H9 (cell line): ENCODE measurements around the gene TEX28. TPM values are rescaled to one million over a fixed set of nuclear protein-coding genes. Genes with fewer than 3 reads are reported as not detected.
"Not testable (repeated sequence)": the region's sequence is repeated elsewhere in the genome, so short reads cannot be mapped to it uniquely, and the experiment has no call there.

Source experiments
- DNase-seq: peaks from one replicate; pipeline ENCODE4 v3.0.0-alpha.2; 2017
- H2AFZ ChIP-seq: one replicate; pipeline ENCODE4 v1.6.1; 2013; ENCODE audit warnings: mild to moderate bottlenecking, low read length, control low read depth, moderate library complexity
- H2AK5ac ChIP-seq: 2 replicates; pipeline ENCODE4 v1.6.1; 2013; ENCODE audit warnings: low read length, control low read depth, mixed read lengths; ENCODE audit not compliant: insufficient read length
- H2BK120ac ChIP-seq: one replicate; pipeline ENCODE4 v1.6.1; 2013; ENCODE audit warnings: low read depth, mild to moderate bottlenecking, low read length, control low read depth, inconsistent platforms; ENCODE audit not compliant: poor library complexity, severe bottlenecking
- H2BK12ac ChIP-seq: 2 replicates; pipeline ENCODE4 v1.6.1; 2013; ENCODE audit warnings: low read length, control low read depth, mixed read lengths, low read depth; ENCODE audit not compliant: insufficient read length
- H2BK15ac ChIP-seq: 2 replicates; pipeline ENCODE4 v1.6.1; 2013; ENCODE audit warnings: low read depth, low read length, control low read depth
- H2BK20ac ChIP-seq: one replicate; pipeline ENCODE4 v1.6.1; 2013; ENCODE audit warnings: low read depth, mild to moderate bottlenecking, low read length, control low read depth, inconsistent platforms; ENCODE audit not compliant: poor library complexity, severe bottlenecking
- H2BK5ac ChIP-seq: 2 replicates; pipeline ENCODE4 v1.6.1; 2013; ENCODE audit warnings: low read length, control low read depth, mixed read lengths; ENCODE audit not compliant: insufficient read length
- H3K14ac ChIP-seq: 2 replicates; pipeline ENCODE4 v1.6.1; 2013; ENCODE audit warnings: low read length, control low read depth; ENCODE audit not compliant: insufficient read depth
- H3K18ac ChIP-seq: 2 replicates; pipeline ENCODE4 v1.6.1; 2013; ENCODE audit warnings: low read depth, mild to moderate bottlenecking, mixed read lengths, low read length, control low read depth; ENCODE audit not compliant: insufficient read length
- H3K23ac ChIP-seq: 2 replicates; pipeline ENCODE4 v1.6.1; 2013; ENCODE audit warnings: low read length, control low read depth, mixed read lengths, low read depth; ENCODE audit not compliant: insufficient read length
- H3K23me2 ChIP-seq: 2 replicates; pipeline ENCODE4 v1.6.1; 2013; ENCODE audit warnings: low read depth, mild to moderate bottlenecking, mixed read lengths, low read length, control low read depth; ENCODE audit not compliant: insufficient read length, poor library complexity, severe bottlenecking
- H3K27ac ChIP-seq: 2 replicates; pipeline ENCODE4 v1.5.1; 2013; ENCODE audit warnings: low read length, control low read depth, mixed read lengths, low read depth; ENCODE audit not compliant: insufficient read length
- H3K27me3 ChIP-seq: 2 replicates; pipeline ENCODE4 v1.6.1; 2013; ENCODE audit warnings: low read length, control low read depth, inconsistent platforms; ENCODE audit not compliant: insufficient read depth
- H3K4ac ChIP-seq: 2 replicates; pipeline ENCODE4 v1.6.1; 2013; ENCODE audit warnings: low read depth, mild to moderate bottlenecking, control low read depth, inconsistent platforms, low read length, moderate library complexity
- H3K4me1 ChIP-seq: 2 replicates; pipeline ENCODE4 v1.6.1; 2013; ENCODE audit warnings: low read length, control low read depth, inconsistent platforms; ENCODE audit not compliant: insufficient read depth
- H3K4me2 ChIP-seq: 2 replicates; pipeline ENCODE4 v1.6.1; 2013; ENCODE audit warnings: low read length, control low read depth, mixed read lengths; ENCODE audit not compliant: insufficient read length, insufficient read depth
- H3K56ac ChIP-seq: 2 replicates; pipeline ENCODE4 v1.6.1; 2013; ENCODE audit warnings: low read depth, mild to moderate bottlenecking, mixed read lengths, low read length, control low read depth; ENCODE audit not compliant: insufficient read length
- H3K79me1 ChIP-seq: 2 replicates; pipeline ENCODE4 v1.6.1; 2013; ENCODE audit warnings: low read depth, mild to moderate bottlenecking, moderate library complexity, low read length, control low read depth, inconsistent platforms; ENCODE audit not compliant: insufficient read depth, poor library complexity, severe bottlenecking
- H3K79me2 ChIP-seq: 2 replicates; pipeline ENCODE4 v1.6.1; 2013; ENCODE audit warnings: low read length, control low read depth, inconsistent platforms; ENCODE audit not compliant: insufficient read depth
- H3K9ac ChIP-seq: 2 replicates; pipeline ENCODE4 v1.6.1; 2013; ENCODE audit warnings: low read length, control low read depth, mixed read lengths; ENCODE audit not compliant: insufficient read length; ENCODE audit errors: extremely low read depth
- H3K9me3 ChIP-seq: one replicate; pipeline ENCODE4 v1.6.1; 2013; ENCODE audit warnings: low read depth, low read length, inconsistent platforms; ENCODE audit not compliant: control insufficient read depth
- H3T11ph ChIP-seq: one replicate; pipeline ENCODE4 v1.6.1; 2013; ENCODE audit warnings: mild to moderate bottlenecking, low read length, control low read depth, inconsistent platforms
- H4K20me1 ChIP-seq: one replicate; pipeline ENCODE4 v1.6.1; 2013; ENCODE audit not compliant: control insufficient read depth, insufficient read length, insufficient read depth
- H4K5ac ChIP-seq: 2 replicates; pipeline ENCODE4 v1.6.1; 2013; ENCODE audit warnings: low read depth, mild to moderate bottlenecking, mixed read lengths, low read length, control low read depth; ENCODE audit not compliant: insufficient read length
- H4K8ac ChIP-seq: replicated peaks from 2 replicates; pipeline ENCODE4 v1.6.1; 2013; ENCODE audit warnings: low read length, control low read depth, mixed read lengths, low read depth; ENCODE audit not compliant: insufficient read length
- H4K91ac ChIP-seq: 2 replicates; pipeline ENCODE4 v1.6.1; 2013; ENCODE audit warnings: low read depth, mild to moderate bottlenecking, moderate library complexity, mixed read lengths, low read length, control low read depth; ENCODE audit not compliant: insufficient read length
- H3K27ac Mint-ChIP-seq, 3 experiments: 2 replicates in 2 of 3; 3 replicates in 1 of 3; pipeline ENCODE4 v1.8.0; 2020 to 2021; ENCODE audit warnings: mixed read lengths in 3 of 3, mild to moderate bottlenecking in 1 of 3, moderate library complexity in 1 of 3
- H3K27me3 Mint-ChIP-seq: 2 replicates; pipeline ENCODE4 v1.8.0; 2021; ENCODE audit warnings: low read depth, mild to moderate bottlenecking, moderate library complexity, mixed read lengths
- H3K36me3 Mint-ChIP-seq, 3 experiments: 2 replicates in 2 of 3; 3 replicates in 1 of 3; pipeline ENCODE4 v1.8.0; 2020 to 2021; ENCODE audit warnings: low read depth in 3 of 3, mixed read lengths in 3 of 3; ENCODE audit not compliant: insufficient read depth in 1 of 3
- H3K4me1 Mint-ChIP-seq, 2 experiments: 2 replicates each; pipeline ENCODE4 v1.8.0; 2020; ENCODE audit warnings: mixed read lengths in 2 of 2
- H3K4me3 Mint-ChIP-seq, 2 experiments: 2 replicates in 1 of 2; 3 replicates in 1 of 2; pipeline ENCODE4 v1.8.0; 2020 to 2021; ENCODE audit warnings: mild to moderate bottlenecking in 2 of 2, mixed read lengths in 2 of 2, moderate library complexity in 1 of 2
- H3K9me3 Mint-ChIP-seq, 2 experiments: 2 replicates in 1 of 2; 3 replicates in 1 of 2; pipeline ENCODE4 v1.8.0; 2020; ENCODE audit warnings: mild to moderate bottlenecking in 2 of 2, mixed read lengths in 2 of 2, moderate library complexity in 1 of 2
- WGBS: extraction: QIAGEN DNeasy Blood & Tissue Kit; methylation state at CpG from one replicate; pipeline ENCODE4 v1.1.7; 2013; ENCODE audit warnings: missing lambda C conversion rate, low lambda C conversion rate, mixed read lengths; ENCODE audit not compliant: insufficient read length; ENCODE audit errors: extremely low coverage; 5-methylcytosine and 5-hydroxymethylcytosine counted together
- total RNA-seq: library from RNA; stranded (reverse); gene quantifications from 2 replicates; pipeline ENCODE4 v1.2.1, GENCODE V29; 2021

The TEX28 gene
- total RNA-seq, 1 experiment from 2014 or later, result not detected

DNA sequence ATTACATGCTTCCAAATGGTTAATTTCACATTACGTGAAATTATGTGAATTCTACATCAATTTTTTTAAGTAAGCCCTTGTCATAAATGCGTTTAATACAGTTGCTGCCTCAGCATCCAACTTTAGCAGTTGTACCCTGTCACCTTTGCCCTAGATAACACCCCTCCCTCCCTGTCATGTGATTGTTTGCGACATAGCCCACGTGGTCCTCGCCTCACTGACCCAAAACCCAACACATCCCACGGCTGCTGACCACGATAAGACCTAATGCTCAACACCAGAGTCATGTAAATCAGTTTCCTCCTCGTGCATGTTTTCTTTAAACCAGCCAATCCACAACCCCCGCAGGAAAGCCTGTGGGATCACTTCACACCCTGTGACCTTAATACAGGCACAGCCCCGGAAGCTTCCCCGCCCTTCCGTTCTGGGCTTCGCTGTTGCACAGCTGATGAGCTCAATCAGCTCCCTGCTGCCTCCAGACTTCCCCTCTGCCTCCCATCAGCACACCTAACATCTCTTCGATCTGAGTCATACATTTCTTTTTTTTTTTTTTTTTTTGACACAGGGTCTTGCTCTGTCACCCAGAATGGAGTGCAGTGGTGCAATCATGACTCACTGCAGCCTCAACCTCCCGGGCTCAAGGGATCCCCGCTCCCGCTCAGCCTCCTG lies 47.4 kb downstream of the TEX28 start:
- H2BK12ac ChIP-seq, H3K56ac ChIP-seq, H3K79me2 ChIP-seq, H2BK15ac ChIP-seq, H4K5ac ChIP-seq, H3K23me2 ChIP-seq, H3K4me1 Mint-ChIP-seq, DNase-seq, H3K18ac ChIP-seq, H3K27ac Mint-ChIP-seq, H4K20me1 ChIP-seq, H3K23ac ChIP-seq, H4K8ac ChIP-seq, H2AK5ac ChIP-seq, H3K4me1 ChIP-seq, H2AFZ ChIP-seq, H3T11ph ChIP-seq, H3K9me3 ChIP-seq, H3K4ac ChIP-seq, H3K79me1 ChIP-seq, H3K9ac ChIP-seq, H3K9me3 Mint-ChIP-seq, H3K27me3 Mint-ChIP-seq, H3K4me3 Mint-ChIP-seq, H3K27ac ChIP-seq, H3K27me3 ChIP-seq, H3K4me2 ChIP-seq, H3K36me3 Mint-ChIP-seq, H4K91ac ChIP-seq, H2BK20ac ChIP-seq, H2BK120ac ChIP-seq, H3K14ac ChIP-seq, H2BK5ac ChIP-seq: not testable (repeated sequence)
- no CpG with 5 or more reads among the region's 17 CpGs for WGBS

DNA sequence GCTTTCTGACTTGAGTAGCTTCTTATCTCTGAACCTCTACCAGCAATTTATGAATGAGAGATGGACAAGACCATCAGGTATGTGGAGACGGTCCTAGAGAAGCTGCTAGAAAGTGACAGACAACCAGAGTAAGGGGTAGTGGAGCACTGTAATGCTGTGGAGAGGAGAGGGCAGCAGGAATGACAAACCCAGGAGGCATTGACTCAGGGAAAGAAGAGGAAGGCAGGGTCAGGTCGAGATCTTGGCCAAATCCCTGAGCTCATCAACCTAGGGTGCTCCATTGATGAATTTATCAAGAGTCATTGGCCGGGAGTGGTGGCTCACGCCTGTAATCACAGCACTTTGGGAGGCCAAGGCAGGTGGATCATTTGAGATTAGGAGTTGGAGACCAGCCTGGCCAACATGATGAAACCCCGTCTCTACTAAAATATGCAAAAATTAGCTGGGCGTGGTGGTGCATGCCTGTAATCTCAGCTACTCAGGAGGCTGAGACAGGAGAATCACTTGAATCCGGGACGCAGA lies 54.9 kb downstream of the TEX28 start:
- H4K20me1 ChIP-seq, H3K4me1 Mint-ChIP-seq, H2BK15ac ChIP-seq, H3K27ac ChIP-seq, H2BK120ac ChIP-seq, H3K4me3 Mint-ChIP-seq, H2AFZ ChIP-seq, H3K4me1 ChIP-seq, H3K9ac ChIP-seq, H3K56ac ChIP-seq, H3K79me1 ChIP-seq, H4K5ac ChIP-seq, H2BK5ac ChIP-seq, H2AK5ac ChIP-seq, H3K18ac ChIP-seq, H3K27me3 ChIP-seq, H3K79me2 ChIP-seq, H3K4ac ChIP-seq, H3K27me3 Mint-ChIP-seq, H4K8ac ChIP-seq, H3T11ph ChIP-seq, H2BK20ac ChIP-seq, H3K36me3 Mint-ChIP-seq, H3K23ac ChIP-seq, H3K4me2 ChIP-seq, H3K27ac Mint-ChIP-seq, DNase-seq, H4K91ac ChIP-seq, H3K14ac ChIP-seq, H3K23me2 ChIP-seq, H3K9me3 ChIP-seq, H2BK12ac ChIP-seq: not testable (repeated sequence)
- H3K9me3 Mint-ChIP-seq, result peaks cover 14 to 20% of the 10 kb centered on the region in 2 experiments
- no CpG with 5 or more reads among the region's 8 CpGs for WGBS
